Astrocyte (in vitro differentiated cells and primary cell): ENCODE results near the gene PI4KB. TPM values are rescaled to one million over a fixed set of nuclear protein-coding genes. Genes with fewer than 3 reads are reported as not detected.

Experiments used
- DNase-seq: peaks from one replicate; pipeline ENCODE4 v3.0.0-alpha.2; 2010; ENCODE audit warnings: low read depth
- FAIRE-seq: peaks from 2 replicates; lab custom pipeline; 2011; peaks lifted over from hg19 to GRCh38; lab: Jason Lieb, UNC
- H2AFZ ChIP-seq: 2 replicates; pipeline ENCODE4 v1.6.0; 2012; ENCODE audit warnings: low read depth, low read length, inconsistent platforms
- H3K27ac ChIP-seq: 2 replicates; pipeline ENCODE4 v1.5.1; 2011; ENCODE audit warnings: low read depth, low read length, inconsistent platforms
- H3K27me3 ChIP-seq: 2 replicates; pipeline ENCODE4 v1.6.0; 2011; ENCODE audit warnings: low read length, inconsistent platforms; ENCODE audit not compliant: insufficient read depth
- H3K36me3 ChIP-seq: 2 replicates; pipeline ENCODE4 v1.5.1; 2011; ENCODE audit warnings: low read length, inconsistent platforms; ENCODE audit not compliant: insufficient read depth
- H3K4me1 ChIP-seq: 2 replicates; pipeline ENCODE4 v1.5.1; 2011; ENCODE audit warnings: low read length, inconsistent platforms; ENCODE audit not compliant: insufficient read depth
- H3K4me2 ChIP-seq: 2 replicates; pipeline ENCODE4 v1.6.0; 2012; ENCODE audit warnings: low read length, inconsistent platforms
- H3K4me3 ChIP-seq: 2 replicates; pipeline ENCODE4 v1.5.1; 2011; ENCODE audit warnings: low read depth, mild to moderate bottlenecking, low read length, inconsistent platforms; ENCODE audit not compliant: insufficient read depth
- H3K79me2 ChIP-seq: 2 replicates; pipeline ENCODE4 v1.6.0; 2012; ENCODE audit warnings: mild to moderate bottlenecking, low read length, inconsistent platforms; ENCODE audit not compliant: insufficient read depth
- H3K9ac ChIP-seq: 2 replicates; pipeline ENCODE4 v1.6.0; 2012; ENCODE audit warnings: mild to moderate bottlenecking, low read length, inconsistent platforms
- H3K9me3 ChIP-seq: 2 replicates; pipeline ENCODE4 v1.5.1; 2012; ENCODE audit warnings: low read depth, mild to moderate bottlenecking, low read length, inconsistent platforms; ENCODE audit not compliant: insufficient read depth
- H4K20me1 ChIP-seq: 2 replicates; pipeline ENCODE4 v1.6.0; 2012; ENCODE audit warnings: low read length, inconsistent platforms; ENCODE audit not compliant: insufficient read depth
- H3K27ac Mint-ChIP-seq: one replicate; pipeline ENCODE4 v1.8.0; 2021; ENCODE audit warnings: mild to moderate bottlenecking, mixed read lengths; ENCODE audit not compliant: unreplicated experiment
- H3K27me3 Mint-ChIP-seq: one replicate; pipeline ENCODE4 v1.8.0; 2021; ENCODE audit warnings: low read depth, mixed read lengths; ENCODE audit not compliant: unreplicated experiment
- H3K36me3 Mint-ChIP-seq: one replicate; pipeline ENCODE4 v1.8.0; 2021; ENCODE audit warnings: low read depth, mixed read lengths; ENCODE audit not compliant: unreplicated experiment
- H3K4me1 Mint-ChIP-seq: one replicate; pipeline ENCODE4 v1.8.0; 2021; ENCODE audit warnings: low read depth, mixed read lengths; ENCODE audit not compliant: unreplicated experiment
- H3K4me3 Mint-ChIP-seq: one replicate; pipeline ENCODE4 v1.8.0; 2021; ENCODE audit warnings: mild to moderate bottlenecking, moderate library complexity, mixed read lengths; ENCODE audit not compliant: unreplicated experiment
- H3K9me3 Mint-ChIP-seq: one replicate; pipeline ENCODE4 v1.8.0; 2021; ENCODE audit warnings: mild to moderate bottlenecking, mixed read lengths; ENCODE audit not compliant: unreplicated experiment
- EZH2 ChIP-seq: IDR thresholded peaks from 2 replicates; pipeline ENCODE4 v1.6.1; 2012; ENCODE audit warnings: mild to moderate bottlenecking, low read length, inconsistent platforms; ENCODE audit not compliant: insufficient read depth
- total RNA-seq: library from RNA; stranded (reverse); gene quantifications from 2 replicates; pipeline ENCODE4 v1.2.1, GENCODE V29; 2021
- TF ChIP-seq, protein P1 (sequence below): IDR thresholded peaks from 2 replicates; pipeline ENCODE4 v1.5.1; 2011; ENCODE audit warnings: low read depth, mild to moderate bottlenecking, inconsistent platforms, low read length, moderate library complexity; ENCODE audit not compliant: insufficient read depth

PI4KB gene
- total RNA-seq, 1 donor from 2014 or later = 67.8 TPM

DNA sequence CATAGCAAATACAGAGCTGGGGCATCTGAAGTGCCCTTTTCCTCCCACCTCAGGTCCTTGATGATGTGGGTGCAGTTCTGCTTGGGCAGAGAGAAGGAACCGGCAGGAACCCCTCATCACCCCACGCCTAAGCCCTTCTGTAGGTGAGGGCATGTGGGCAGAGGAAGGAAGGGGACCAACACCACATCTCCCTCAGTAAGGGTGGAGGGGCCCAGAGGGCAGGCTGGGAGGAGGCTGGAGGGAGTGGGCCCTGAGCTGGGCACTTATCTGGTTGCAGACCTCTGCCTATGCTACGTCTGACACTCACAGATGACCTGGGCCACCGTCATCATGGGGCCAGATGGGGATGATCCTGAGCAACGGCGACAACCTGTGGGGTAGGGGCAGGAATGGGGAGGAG, 34.1 kb downstream of the PI4KB start:
- Histone ChIP-seq H3K4me2 (no peak overlapping the region), H3K27ac (no peak overlapping the region), H3K9ac (no peak overlapping the region), H3K4me1 (no peaks in the 10 kb centered on the region), H3K27me3 (no peaks in the 10 kb centered on the region), H2AFZ (no peak overlapping the region), H3K79me2 (peaks cover 7% of the 10 kb centered on the region), H3K9me3 (no peaks in the 10 kb centered on the region), H3K4me3 (no peak overlapping the region), H4K20me1 (peaks cover 18% of the 10 kb centered on the region), H3K36me3 (peaks cover 31% of the 10 kb centered on the region)
- no peak overlapping the region for H3K27ac Mint-ChIP-seq
- H3K9me3 Mint-ChIP-seq = no peaks in the 10 kb centered on the region
- TF ChIP-seq EZH2 = no peak
- TF ChIP-seq, protein P1, sequence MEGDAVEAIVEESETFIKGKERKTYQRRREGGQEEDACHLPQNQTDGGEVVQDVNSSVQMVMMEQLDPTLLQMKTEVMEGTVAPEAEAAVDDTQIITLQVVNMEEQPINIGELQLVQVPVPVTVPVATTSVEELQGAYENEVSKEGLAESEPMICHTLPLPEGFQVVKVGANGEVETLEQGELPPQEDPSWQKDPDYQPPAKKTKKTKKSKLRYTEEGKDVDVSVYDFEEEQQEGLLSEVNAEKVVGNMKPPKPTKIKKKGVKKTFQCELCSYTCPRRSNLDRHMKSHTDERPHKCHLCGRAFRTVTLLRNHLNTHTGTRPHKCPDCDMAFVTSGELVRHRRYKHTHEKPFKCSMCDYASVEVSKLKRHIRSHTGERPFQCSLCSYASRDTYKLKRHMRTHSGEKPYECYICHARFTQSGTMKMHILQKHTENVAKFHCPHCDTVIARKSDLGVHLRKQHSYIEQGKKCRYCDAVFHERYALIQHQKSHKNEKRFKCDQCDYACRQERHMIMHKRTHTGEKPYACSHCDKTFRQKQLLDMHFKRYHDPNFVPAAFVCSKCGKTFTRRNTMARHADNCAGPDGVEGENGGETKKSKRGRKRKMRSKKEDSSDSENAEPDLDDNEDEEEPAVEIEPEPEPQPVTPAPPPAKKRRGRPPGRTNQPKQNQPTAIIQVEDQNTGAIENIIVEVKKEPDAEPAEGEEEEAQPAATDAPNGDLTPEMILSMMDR = no peak
- peaks cover 35% of the 10 kb centered on the region for H3K36me3 Mint-ChIP-seq
- FAIRE-seq (no peak), DNase-seq (no peak)
- H3K4me1 Mint-ChIP-seq = peaks cover 3% of the 10 kb centered on the region
- no peaks in the 10 kb centered on the region for H3K27me3 Mint-ChIP-seq
- no peak overlapping the region for H3K4me3 Mint-ChIP-seq

DNA sequence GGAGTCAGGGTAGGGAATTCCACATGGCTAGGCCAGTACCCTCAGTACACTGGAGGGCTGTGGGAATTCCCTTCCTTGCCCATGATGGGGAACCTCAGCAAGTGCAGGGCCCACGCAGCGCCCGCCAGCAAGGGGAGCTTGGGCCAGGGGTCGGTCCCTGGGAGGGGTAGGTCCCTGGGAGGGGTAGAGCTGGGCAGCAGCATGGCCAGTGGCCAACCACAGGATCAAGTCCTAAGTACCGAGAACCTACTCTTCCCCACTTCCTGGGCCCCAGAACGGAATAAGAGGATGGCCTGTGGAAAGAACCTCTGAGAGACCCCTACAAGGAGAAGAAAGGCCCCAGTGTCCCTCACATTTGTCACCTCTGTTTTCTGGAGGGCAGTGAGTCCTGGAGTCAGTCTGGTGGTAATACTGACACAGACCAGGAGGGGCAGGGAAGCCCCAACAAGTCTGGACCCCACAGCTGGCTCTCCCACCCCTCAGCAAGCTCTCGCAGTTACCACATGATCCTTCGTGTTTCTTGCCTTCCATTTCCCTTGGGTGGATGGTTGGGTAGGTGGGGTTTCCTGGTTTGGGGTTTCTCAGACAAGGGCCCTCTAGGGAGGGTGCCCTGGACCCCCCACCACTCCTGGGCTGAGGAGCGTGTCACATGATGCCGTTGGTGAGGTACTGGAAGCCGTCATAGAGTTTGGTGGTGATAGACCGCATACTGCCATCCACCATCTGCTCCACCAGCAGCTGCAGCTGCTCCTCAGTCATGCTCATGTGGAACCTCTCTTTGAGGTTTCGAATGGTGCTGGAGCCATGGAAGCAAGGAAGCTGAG, 34.8 kb downstream of the PI4KB start:
- Histone ChIP-seq H3K27me3 (no peaks in the 10 kb centered on the region), H3K4me3 (no peak overlapping the region), H3K4me2 (no peak overlapping the region), H3K9me3 (no peaks in the 10 kb centered on the region), H3K9ac (no peak overlapping the region), H2AFZ (no peak overlapping the region), H3K27ac (no peak overlapping the region), H3K4me1 (no peaks in the 10 kb centered on the region), H4K20me1 (peaks cover 25% of the 10 kb centered on the region), H3K36me3 (peaks cover 26% of the 10 kb centered on the region), H3K79me2 (peaks cover 14% of the 10 kb centered on the region)
- Mint-ChIP-seq H3K4me3 (no peak overlapping the region), H3K4me1 (peaks cover 3% of the 10 kb centered on the region), H3K36me3 (peaks cover 29% of the 10 kb centered on the region), H3K9me3 (no peaks in the 10 kb centered on the region), H3K27ac (no peak overlapping the region), H3K27me3 (no peaks in the 10 kb centered on the region)
- no peak for FAIRE-seq
- no peak for TF ChIP-seq EZH2
- TF ChIP-seq, protein P1 = no peak
- no peak for DNase-seq
